Measurements from ENCODE around the gene UBAP2L.

The UBAP2L gene, protein sequence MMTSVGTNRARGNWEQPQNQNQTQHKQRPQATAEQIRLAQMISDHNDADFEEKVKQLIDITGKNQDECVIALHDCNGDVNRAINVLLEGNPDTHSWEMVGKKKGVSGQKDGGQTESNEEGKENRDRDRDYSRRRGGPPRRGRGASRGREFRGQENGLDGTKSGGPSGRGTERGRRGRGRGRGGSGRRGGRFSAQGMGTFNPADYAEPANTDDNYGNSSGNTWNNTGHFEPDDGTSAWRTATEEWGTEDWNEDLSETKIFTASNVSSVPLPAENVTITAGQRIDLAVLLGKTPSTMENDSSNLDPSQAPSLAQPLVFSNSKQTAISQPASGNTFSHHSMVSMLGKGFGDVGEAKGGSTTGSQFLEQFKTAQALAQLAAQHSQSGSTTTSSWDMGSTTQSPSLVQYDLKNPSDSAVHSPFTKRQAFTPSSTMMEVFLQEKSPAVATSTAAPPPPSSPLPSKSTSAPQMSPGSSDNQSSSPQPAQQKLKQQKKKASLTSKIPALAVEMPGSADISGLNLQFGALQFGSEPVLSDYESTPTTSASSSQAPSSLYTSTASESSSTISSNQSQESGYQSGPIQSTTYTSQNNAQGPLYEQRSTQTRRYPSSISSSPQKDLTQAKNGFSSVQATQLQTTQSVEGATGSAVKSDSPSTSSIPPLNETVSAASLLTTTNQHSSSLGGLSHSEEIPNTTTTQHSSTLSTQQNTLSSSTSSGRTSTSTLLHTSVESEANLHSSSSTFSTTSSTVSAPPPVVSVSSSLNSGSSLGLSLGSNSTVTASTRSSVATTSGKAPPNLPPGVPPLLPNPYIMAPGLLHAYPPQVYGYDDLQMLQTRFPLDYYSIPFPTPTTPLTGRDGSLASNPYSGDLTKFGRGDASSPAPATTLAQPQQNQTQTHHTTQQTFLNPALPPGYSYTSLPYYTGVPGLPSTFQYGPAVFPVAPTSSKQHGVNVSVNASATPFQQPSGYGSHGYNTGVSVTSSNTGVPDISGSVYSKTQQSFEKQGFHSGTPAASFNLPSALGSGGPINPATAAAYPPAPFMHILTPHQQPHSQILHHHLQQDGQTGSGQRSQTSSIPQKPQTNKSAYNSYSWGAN

DNA sequence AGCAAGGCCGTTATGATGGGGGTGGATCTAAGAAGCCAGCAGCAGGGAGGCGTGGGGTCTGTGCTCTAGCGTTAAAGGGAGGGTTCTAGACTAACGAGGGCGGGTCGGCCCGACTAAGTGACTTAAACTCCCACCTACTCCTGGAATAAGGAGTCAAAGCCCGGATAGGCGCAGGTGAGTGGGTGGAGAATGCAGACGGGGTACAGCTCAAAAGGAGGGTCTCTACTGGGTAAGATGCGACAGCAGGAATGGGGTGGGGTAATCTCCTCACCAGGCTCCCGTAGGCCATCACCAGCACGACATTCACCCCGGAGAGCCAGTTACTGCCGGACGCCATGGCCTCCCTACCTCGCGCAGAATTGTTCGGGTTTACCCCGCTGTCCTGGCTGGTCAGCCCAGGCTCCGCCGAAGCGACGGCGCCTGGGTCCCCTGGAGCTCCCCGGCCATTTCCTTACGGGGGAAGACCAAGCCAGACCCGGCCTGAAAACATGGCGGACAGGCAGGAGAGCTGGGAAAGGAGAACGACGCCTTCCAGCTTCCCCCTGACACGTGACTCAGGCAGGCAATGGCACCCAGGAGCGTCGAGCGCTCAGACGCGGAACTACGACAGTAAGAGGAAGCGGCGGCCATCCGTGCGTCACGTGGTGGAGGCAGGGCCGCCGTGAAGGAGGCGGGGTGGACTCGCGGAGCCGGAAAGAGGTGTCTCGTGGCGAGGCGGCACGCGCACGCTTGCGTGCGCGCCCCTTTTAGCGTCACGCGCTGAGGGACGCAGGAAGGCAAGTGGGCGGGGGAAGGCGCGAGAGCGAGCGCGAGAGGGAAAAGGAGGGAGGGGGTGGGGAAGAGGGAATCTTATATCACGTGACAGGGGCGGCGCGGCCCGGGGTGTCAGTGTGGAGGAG is at the start of gene UBAP2L:
Gene UBAP2L (plus strand): TSS at position 885 of the 899 bp plus-strand sequence. CDS start 4,169 bp downstream, outside the sequence.
- DNase-seq = peak; percentile 89 to 98

- DNase-seq = no peak
Observed at GRCh38 chr1:154171223-154171583, 49.6 kb upstream of the UBAP2L start.

DNA sequence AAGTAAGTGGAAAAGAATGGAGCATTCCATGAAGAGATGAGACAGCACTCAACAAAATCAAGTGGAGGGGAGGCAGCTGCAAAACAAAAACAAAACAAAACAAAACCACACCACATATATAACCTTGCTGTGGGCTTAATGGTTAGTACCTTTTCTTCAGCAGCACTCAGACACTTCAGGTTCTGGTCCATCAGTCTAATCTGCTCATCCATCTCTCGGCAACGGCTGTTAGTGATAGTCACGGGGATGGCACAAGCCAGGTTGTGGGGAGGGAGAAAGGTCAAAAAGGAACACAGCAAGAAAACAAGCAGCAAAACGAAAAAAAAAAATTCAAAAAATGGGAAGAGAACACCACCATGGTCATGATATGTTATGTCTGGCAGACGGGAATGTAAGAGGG is 48.9 kb upstream of the UBAP2L start:
- DNase-seq = no peak

DNA sequence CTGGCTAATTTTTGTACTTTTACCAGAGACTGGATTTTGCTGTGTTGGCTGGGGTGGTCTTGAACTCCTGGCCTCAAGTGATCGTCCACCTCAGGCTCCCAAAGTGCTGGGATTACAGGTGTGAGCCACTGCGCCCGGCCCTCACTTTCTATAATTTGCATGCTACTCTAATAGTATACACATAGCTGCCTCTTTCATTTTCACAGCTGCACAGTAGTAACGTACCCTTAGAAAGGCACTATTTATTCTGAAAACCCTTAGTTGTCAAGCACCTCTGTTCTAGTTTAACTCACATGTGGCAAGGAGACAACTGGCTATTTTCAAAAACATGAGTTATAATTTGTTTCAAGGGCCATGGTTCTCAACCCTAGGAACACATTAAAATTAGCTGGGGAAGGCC is 46.1 kb upstream of the UBAP2L start:
- DNase-seq = no peak

DNA sequence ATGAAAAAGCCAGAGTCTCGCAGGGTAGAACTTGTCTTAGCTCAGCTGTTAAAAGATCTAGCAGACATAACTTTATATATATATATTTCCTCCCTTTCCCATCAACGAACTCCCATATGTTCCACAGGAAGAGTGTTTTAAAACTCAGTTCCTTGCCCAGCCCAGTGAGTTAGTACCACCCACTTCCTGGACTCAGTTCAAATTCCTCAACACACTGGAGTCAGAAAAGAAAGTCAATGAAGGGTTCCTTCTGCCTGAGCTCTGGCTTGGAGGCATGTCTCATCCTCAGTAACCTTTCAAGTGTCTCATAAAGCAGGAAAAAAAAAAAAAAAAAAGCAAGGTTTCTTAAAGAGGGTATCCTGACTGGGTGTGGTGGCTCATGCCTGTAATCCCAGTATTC is 44.4 kb upstream of the UBAP2L start:
- peak in 1 of 2 donors; percentile 50 for DNase-seq

- DNase-seq = no peak
Observed at GRCh38 chr1:154178013-154178412, 42.7 kb upstream of the UBAP2L start.

GRCh38 chr1:154178911-154179811 is 41.6 kb upstream of the UBAP2L start:
- DNase-seq = no peak

DNA sequence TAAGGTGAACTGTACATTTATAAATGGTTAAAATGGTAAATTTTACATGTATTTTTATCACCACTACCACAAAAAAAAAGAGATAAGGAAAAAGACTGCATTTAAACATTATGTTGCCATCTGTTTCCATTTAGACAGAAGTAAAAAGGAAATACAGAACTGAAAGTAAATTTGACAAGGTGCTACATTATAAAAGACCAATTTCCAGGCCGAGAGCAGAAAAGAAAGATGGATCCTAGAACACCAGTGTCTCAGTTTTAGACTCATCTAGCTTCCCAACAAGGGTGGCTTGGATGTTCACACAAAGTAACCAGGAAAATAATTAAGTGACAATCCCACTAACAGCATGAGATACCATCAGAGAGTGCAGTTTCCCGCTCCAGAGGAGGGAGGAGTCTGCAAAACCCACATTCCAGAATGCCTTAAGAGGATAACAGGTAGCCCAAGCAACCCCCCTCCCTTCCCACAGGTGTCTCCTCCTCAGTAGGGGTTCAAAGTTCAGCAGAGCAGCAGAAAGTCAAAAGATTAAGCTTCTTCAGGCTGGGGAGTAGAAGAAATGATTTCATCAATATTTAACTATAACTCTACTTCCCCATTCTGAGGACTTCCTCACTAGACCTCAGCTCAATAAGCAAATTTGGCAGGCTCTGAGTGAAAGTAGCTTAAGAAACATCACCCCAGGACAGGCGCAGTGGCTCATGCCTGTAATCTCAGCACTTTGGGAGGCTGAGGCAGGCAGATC is 40.6 kb upstream of the UBAP2L start:
- peak in 1 of 2 donors; percentile 33 for DNase-seq

DNA sequence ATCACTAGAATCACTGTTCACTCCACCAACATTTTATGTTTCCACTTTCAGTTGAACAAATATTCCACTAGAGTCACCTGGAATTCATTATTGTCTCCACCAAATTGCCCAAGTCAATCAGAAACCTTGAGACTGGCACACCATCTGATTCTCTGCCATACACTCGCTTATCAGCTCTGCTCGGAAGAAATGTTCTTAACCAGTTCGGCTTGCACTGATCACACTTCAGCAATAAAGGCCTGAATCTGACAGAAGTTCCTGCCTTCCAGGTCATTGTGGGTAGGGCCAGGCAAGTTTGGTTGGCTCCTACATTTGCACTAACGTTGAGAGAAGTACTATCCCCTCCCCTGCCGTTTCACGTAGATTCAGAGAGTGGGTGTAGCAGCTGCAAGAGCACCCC is 38.8 kb upstream of the UBAP2L start:
- DNase-seq = no peak

GRCh38 chr1:154182344-154183045 is 38.3 kb upstream of the UBAP2L start:
- peak; percentile 71 to 96 for DNase-seq

GRCh38 chr1:154183046-154183915 is 37.5 kb upstream of the UBAP2L start:
- peak; percentile 85 to 92 for DNase-seq

GRCh38 chr1:154186177-154186576 is 34.6 kb upstream of the UBAP2L start:
- peak; percentile 8 to 69 for DNase-seq

DNA sequence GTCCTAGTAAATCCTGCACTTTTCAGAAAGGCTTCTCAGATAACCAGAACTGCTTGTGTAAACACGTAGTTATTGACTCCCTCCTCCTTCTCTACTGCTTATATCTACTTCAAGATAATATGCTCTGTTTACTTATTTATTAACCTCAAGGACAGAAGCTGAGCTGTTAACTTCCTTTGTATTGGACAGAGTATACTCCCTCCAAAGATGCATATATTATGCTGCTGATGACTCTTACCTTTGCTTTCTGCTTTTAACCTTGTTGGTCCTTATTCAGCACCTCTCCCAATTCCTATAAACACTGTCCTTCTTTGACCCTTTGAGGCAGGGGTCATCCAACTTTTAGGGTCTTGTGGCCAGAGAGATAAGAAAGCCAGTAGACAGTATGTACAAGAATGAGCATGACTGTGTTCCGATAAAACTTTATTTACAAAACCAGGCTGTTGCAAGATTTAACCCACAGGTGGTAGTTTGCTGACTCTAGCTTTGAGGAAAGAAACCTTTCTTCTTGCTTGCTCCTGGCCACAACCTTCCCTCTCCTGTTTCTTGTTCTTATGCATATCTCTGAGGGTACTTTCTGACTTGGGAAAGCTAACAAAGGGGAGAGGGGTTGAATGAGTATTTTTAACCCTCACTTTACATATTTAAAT is 33.8 kb upstream of the UBAP2L start:
- DNase-seq = no peak

GRCh38 chr1:154190550-154190949 is 30.2 kb upstream of the UBAP2L start:
- no peak for DNase-seq

- peak in 1 of 2 donors; percentile 32 for DNase-seq
Observed at GRCh38 chr1:154191990-154192461, 28.7 kb upstream of the UBAP2L start, which contains the start of gene TPM3. Gene TPM3 (minus strand): TSS chr1:154192100. CDS start chr1:154192018, 82 bp downstream.

GRCh38 chr1:154192476-154192875 is 28.3 kb upstream of the UBAP2L start:
- no peak for DNase-seq

- DNase-seq = no peak
Observed at GRCh38 chr1:154193821-154194220, 26.9 kb upstream of the UBAP2L start.
